Stimulated activated CD8-positive, alpha-beta memory T cell treated with anti-CD3 and anti-CD28 coated beads, Interleukin-12 subunit alpha, Interleukin-12 subunit beta, amount 100 ng/mL, for 4 hours (primary cell): Measurements from ENCODE around the gene TMEM100.
"Not testable (repeated sequence)": the region's sequence is repeated elsewhere in the genome, so short reads cannot be mapped to it uniquely, and the experiment has no call there.

Experiments used
- DNase-seq: peaks from one replicate; pipeline ENCODE4 v3.0.0-alpha.2; 2020; ENCODE audit warnings: low read depth

TMEM100 gene

DNA sequence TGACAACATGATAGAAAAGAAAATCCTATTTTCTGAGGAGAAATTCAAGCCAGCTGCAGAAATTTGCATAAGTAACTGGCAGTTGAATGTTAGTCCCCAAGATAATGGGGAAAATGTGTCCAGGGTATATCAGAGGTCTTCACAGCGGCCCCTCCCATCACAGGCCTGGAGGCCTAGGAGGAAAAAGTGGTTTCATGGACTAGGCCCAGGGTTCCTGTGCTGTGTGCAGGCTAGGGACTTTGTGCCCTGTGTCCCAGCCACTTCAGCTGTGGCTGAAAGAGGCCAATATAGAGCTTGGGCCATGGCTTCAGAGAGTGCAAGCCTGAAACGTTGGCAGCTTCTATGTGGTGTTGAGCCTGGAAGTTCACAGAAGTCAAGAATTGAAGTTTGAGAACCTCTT, 35.6 kb downstream of the TMEM100 start:
- no peak for DNase-seq

GRCh38 chr17:55683550-55684315, 38.9 kb downstream of the TMEM100 start:
- DNase-seq: no peak

- no peak for DNase-seq
These were observed 41.3 kb downstream of the TMEM100 start for GRCh38 chr17:55681342-55681700.

- DNase-seq: no peak
These were observed 41.9 kb downstream of the TMEM100 start for GRCh38 chr17:55680686-55681341.

DNA sequence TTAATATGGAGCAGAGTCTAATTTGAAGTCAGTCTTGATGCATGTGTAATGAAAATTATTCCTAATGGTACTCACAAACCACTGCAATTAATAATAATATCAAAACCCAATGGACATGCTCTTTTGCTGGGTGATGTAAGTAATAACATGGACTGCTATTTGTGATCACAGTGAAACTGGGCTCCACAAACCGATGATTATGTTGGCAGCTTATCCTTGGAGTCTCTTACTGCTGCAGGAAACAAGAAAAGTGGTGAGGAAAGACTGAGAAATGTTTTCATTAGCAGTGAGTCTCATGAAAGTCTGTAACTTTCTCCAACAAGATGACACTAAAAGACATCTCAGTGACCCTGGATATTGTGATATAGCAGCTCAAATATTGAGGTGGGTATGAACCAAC, 45.2 kb downstream of the TMEM100 start:
- DNase-seq: no peak

- DNase-seq: no peak
These were observed 46.4 kb downstream of the TMEM100 start for GRCh38 chr17:55676274-55676673.

DNA sequence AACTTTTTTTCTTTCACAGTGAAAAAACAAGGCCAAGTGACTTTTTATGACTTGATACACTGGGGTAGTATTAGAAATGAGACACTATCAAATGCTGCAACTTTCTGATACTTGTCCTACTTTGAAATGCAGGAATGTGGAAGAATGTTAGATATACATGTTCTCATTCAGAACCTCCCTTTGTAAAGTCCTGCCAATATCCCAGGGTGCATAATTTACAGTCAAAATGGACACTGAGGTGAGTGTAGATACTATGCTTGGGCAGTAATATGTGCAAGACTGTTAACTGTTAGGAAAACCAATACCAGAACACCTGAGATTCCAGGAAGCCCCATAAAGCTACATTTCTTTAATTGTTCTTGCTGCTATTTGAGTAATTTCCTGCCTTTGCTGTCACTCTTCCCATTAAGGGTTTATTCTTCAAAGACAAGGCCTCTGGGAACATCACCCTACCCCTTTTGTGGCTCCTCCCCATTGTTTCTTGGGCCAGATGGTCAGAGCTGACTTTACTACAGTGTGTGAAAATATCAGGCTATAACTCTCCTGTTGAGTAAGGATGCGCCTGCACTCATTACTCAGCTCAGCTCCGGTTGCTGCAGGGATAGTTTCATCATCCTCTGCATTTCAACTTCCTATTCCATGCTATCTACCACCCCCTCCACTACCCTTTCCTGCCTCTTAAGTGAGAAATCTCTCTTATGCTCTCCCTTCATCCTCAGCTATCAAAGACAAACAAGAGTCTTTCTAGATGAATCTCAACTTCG, 48.7 kb downstream of the TMEM100 start:
- DNase-seq: no peak

- DNase-seq: no peak
These were observed 49.8 kb downstream of the TMEM100 start for GRCh38 chr17:55672585-55673501.

DNA sequence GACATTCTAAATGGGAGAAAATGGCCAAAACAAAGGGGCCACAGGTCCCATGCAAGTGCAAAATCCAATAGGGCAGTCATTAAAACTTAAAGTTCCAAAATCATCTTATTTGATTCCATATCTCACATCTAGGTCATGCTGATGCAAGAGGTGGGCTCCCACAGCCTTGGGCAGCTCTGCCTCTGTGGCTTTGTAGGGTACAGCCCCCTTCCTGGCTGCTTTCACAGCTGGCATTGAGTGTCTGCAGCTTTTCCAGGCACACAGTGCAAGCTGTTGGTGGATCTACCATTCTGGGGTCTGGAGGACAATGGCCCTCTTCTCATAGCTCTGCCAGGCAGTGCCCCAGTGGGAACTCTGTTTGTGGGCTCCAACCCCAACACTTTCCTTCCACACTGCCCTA, 50.7 kb downstream of the TMEM100 start:
- DNase-seq: not testable (repeated sequence)
